Measurements from ENCODE around the gene PPP1R9B. TPM values are rescaled to one million over a fixed set of nuclear protein-coding genes. Genes with fewer than 3 reads are reported as not detected.

PPP1R9B gene
- total RNA-seq, 1 experiment from 2014 or later, result 112 TPM

- ChIA-PET CTCF (interaction anchor here (3.3 kb wide), 1 partner anchor 10 kb away, joined by 15 read pairs; no protein-coding TSS in a partner anchor), RAD21 (ENCODE audit: low non-redundant PET in 1 of 2, low total read pairs in 2 of 2, uncharacterized antibody in 2 of 2, unreplicated experiment in 2 of 2) (no interaction called here), POLR2A (no interaction called here)
- no peaks in the 10 kb centered on the region for H3K9me3 ChIP-seq (ENCODE audit: control insufficient read depth in 1 of 2, insufficient read depth in 1 of 2, low read depth in 1 of 2, low read length in 2 of 2)
- BruUV-seq (replicated peaks), result no TSS peak
- no peak overlapping the region for H3K27ac ChIP-seq (ENCODE audit: low read depth, low read length)
- no peak for ATAC-seq
- no peak for DNase-seq (ENCODE audit: low read depth, low spot score)
- H3K79me2 ChIP-seq (ENCODE audit: insufficient read depth, low read length), result no peaks in the 10 kb centered on the region
- H3K36me3 ChIP-seq (ENCODE audit: control insufficient read depth in 1 of 2, insufficient read depth in 2 of 2, low read length in 2 of 2), result peaks cover 0 to 4% of the 10 kb centered on the region in 2 experiments; a peak in 1 of 4 replicates
- intact Hi-C loops (cut with micrococcal nuclease), result no loop called here
- no peak overlapping the region for H3K4me3 ChIP-seq (replicated peaks in 1 of 2; ENCODE audit: low read depth in 1 of 2, low read length in 2 of 2)
- no peaks in the 10 kb centered on the region for H3K27me3 ChIP-seq (ENCODE audit: insufficient read depth, low read length)
- no peak for TF ChIP-seq SIN3A (IDR thresholded peaks at IDR 0.05; ENCODE audit: low read depth)
- TF ChIP-seq ZNF274 (IDR thresholded peaks at IDR 0.05; ENCODE audit: low read depth, low read length), result no peak
- no peak for TF ChIP-seq SP1 (IDR thresholded peaks at IDR 0.05; ENCODE audit: low read depth)
- TF ChIP-seq CBX3 (IDR thresholded peaks at IDR 0.05; ENCODE audit: low read depth), result no peak
- no peak for TF ChIP-seq CTCF (IDR thresholded peaks at IDR 0.05 in 2 of 3, conservative IDR thresholded peaks at IDR 0.05 in 1 of 3; ENCODE audit: borderline replicate concordance in 1 of 3, insufficient read depth in 1 of 3, low read depth in 2 of 3, low read length in 2 of 3)
- TF ChIP-seq MAX (IDR thresholded peaks at IDR 0.05), result no peak
- TF ChIP-seq ZFX (IDR thresholded peaks at IDR 0.05), result no peak
- no peak for TF ChIP-seq JUND (IDR thresholded peaks at IDR 0.05)
- TF ChIP-seq YY1 (IDR thresholded peaks at IDR 0.05; ENCODE audit: extremely low read depth, insufficient replicate concordance, low read depth, low read length), result no peak
- no peak for TF ChIP-seq ELF1 (IDR thresholded peaks at IDR 0.05; ENCODE audit: borderline replicate concordance, low read depth)
- TF ChIP-seq REST (IDR thresholded peaks at IDR 0.05; ENCODE audit: low read depth), result no peak
- TF ChIP-seq CEBPB (IDR thresholded peaks at IDR 0.05; ENCODE audit: low read depth), result no peak
- no peak for TF ChIP-seq SRF (IDR thresholded peaks at IDR 0.05; ENCODE audit: low read depth)
- no peak for TF ChIP-seq EZH2 (IDR thresholded peaks at IDR 0.05)
- TF ChIP-seq EGR1 (IDR thresholded peaks at IDR 0.05; ENCODE audit: low read depth), result no peak
- TF ChIP-seq POLR2AphosphoS5 (IDR thresholded peaks at IDR 0.05; ENCODE audit: low read depth, low read length), result no peak
- no peak for TF ChIP-seq EZH2phosphoT487 (IDR thresholded peaks at IDR 0.05; ENCODE audit: borderline replicate concordance)
- TF ChIP-seq TCF7L2 (IDR thresholded peaks at IDR 0.05; ENCODE audit: borderline replicate concordance, extremely low read depth, insufficient read depth, insufficient read length), result no peak
- no peak for TF ChIP-seq POLR2A (IDR thresholded peaks at IDR 0.05; ENCODE audit: borderline replicate concordance, extremely low read depth, insufficient read depth, insufficient read length)
- TF ChIP-seq ATF3 (IDR thresholded peaks at IDR 0.05), result no peak
- no peak overlapping the region for H2AFZ ChIP-seq (ENCODE audit: low read depth, low read length, poor library complexity, severe bottlenecking)
- H3K4me2 ChIP-seq (ENCODE audit: low read length), result no peak overlapping the region
- H3K4me1 ChIP-seq (ENCODE audit: control insufficient read depth in 1 of 2, insufficient read depth in 2 of 2, low read length in 2 of 2), result peaks cover 33 to 40% of the 10 kb centered on the region in 2 experiments
- H3K9ac ChIP-seq (ENCODE audit: low read length), result no peak overlapping the region
- no peaks in the 10 kb centered on the region for H4K20me1 ChIP-seq (ENCODE audit: insufficient read depth)
- no peaks in the 10 kb centered on the region for H3K9me2 ChIP-seq (ENCODE audit: insufficient read depth)
Measured at GRCh38 chr17:50103252-50103651, 47.2 kb downstream of the PPP1R9B start.

Data from HCT116 (cell line).